Right lobe of liver (tissue), 4 donors: ENCODE measurements around the gene GPR4.

Experiments used
- POLR2A ChIP-seq: fragments of 450-650 bp; IDR thresholded peaks from one replicate; pipeline ENCODE4 v1.6.1; 2017; ENCODE audit warnings: antibody characterized with exemption, mild to moderate bottlenecking
- TF ChIP-seq, protein P1 (sequence below), 4 donors: fragments of 200-600 bp in 3 of 4; fragments of 450-650 bp in 1 of 4; IDR thresholded peaks; one replicate each; pipeline versions ENCODE4 v1.5.1 to v1.8.0; 2016 to 2022; ENCODE audit warnings: antibody characterized with exemption in 4 of 4, mild to moderate bottlenecking in 2 of 4
- donor health status: DM: no; HTN: no; CAD: no.
- donor health status: DM: no; HTN: no; CAD: no.
- donor health status: DM: no; HTN: yes; CAD: no.

GRCh38 chr19:45645631-45646344 is 43.8 kb upstream of the GPR4 start:
- TF ChIP-seq, protein P1, sequence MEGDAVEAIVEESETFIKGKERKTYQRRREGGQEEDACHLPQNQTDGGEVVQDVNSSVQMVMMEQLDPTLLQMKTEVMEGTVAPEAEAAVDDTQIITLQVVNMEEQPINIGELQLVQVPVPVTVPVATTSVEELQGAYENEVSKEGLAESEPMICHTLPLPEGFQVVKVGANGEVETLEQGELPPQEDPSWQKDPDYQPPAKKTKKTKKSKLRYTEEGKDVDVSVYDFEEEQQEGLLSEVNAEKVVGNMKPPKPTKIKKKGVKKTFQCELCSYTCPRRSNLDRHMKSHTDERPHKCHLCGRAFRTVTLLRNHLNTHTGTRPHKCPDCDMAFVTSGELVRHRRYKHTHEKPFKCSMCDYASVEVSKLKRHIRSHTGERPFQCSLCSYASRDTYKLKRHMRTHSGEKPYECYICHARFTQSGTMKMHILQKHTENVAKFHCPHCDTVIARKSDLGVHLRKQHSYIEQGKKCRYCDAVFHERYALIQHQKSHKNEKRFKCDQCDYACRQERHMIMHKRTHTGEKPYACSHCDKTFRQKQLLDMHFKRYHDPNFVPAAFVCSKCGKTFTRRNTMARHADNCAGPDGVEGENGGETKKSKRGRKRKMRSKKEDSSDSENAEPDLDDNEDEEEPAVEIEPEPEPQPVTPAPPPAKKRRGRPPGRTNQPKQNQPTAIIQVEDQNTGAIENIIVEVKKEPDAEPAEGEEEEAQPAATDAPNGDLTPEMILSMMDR (IDR thresholded peaks at IDR 0.05) = no peak
- TF ChIP-seq POLR2A = no peak
